ENCODE measurements around the gene PDCD1.
"Not testable (repeated sequence)": the region's sequence is repeated elsewhere in the genome, so short reads cannot be mapped to it uniquely, and the experiment has no call there.

Gene PDCD1

GRCh38 chr2:241877989-241878970, 19.6 kb upstream of the PDCD1 start:
- peak; percentile 92 for DNase-seq (ENCODE audit: low read depth, low spot score)

- DNase-seq (ENCODE audit: low read depth, low spot score), result no peak
These were observed 18.5 kb upstream of the PDCD1 start for GRCh38 chr2:241877197-241877685.

- no peak for DNase-seq (ENCODE audit: low read depth, low spot score)
These were observed 18.0 kb upstream of the PDCD1 start for GRCh38 chr2:241876528-241877196.

GRCh38 chr2:241875754-241876527, 17.2 kb upstream of the PDCD1 start:
- not testable (repeated sequence) for DNase-seq (ENCODE audit: low read depth, low spot score)

GRCh38 chr2:241874277-241874925, 15.7 kb upstream of the PDCD1 start:
- no peak for DNase-seq (ENCODE audit: low read depth, low spot score)

- no peak for DNase-seq (ENCODE audit: low read depth, low spot score)
These were observed 15.1 kb upstream of the PDCD1 start for GRCh38 chr2:241873803-241874110.

GRCh38 chr2:241873081-241873802, 14.5 kb upstream of the PDCD1 start:
- DNase-seq (ENCODE audit: low read depth, low spot score), result no peak

- DNase-seq (ENCODE audit: low read depth, low spot score), result no peak
These were observed 13.6 kb upstream of the PDCD1 start for GRCh38 chr2:241872313-241872642.

GRCh38 chr2:241871538-241872312, 13.0 kb upstream of the PDCD1 start:
- DNase-seq (ENCODE audit: low read depth, low spot score), result no peak

GRCh38 chr2:241870611-241871537, 12.2 kb upstream of the PDCD1 start:
- DNase-seq (ENCODE audit: low read depth, low spot score), result peak; percentile 24

GRCh38 chr2:241870081-241870541, 11.4 kb upstream of the PDCD1 start:
- DNase-seq (ENCODE audit: low read depth, low spot score), result no peak

GRCh38 chr2:241869087-241869961, 10.6 kb upstream of the PDCD1 start, which contains the start of gene RTP5:
Gene RTP5, plus strand, starts transcription at chr2:241869729. Its CDS starts 28 bp downstream, at chr2:241869757.
- DNase-seq (ENCODE audit: low read depth, low spot score), result no peak

GRCh38 chr2:241868661-241869081, 10.0 kb upstream of the PDCD1 start:
- no peak for DNase-seq (ENCODE audit: low read depth, low spot score)

GRCh38 chr2:241867776-241868420, 9.2 kb upstream of the PDCD1 start:
- no peak for DNase-seq (ENCODE audit: low read depth, low spot score)

GRCh38 chr2:241866790-241867645, 8.3 kb upstream of the PDCD1 start:
- no peak for DNase-seq (ENCODE audit: low read depth, low spot score)

Data from astrocyte of the hippocampus (primary cell).